Mesenchymal stem cell (in vitro differentiated cells and primary cell): Measurements from ENCODE around the gene RPRD1A.

Experiments
- DNase-seq: peaks from one replicate; pipeline ENCODE4 v3.0.0-alpha.2; 2013
- H2AFZ ChIP-seq: one replicate; pipeline ENCODE4 v1.6.1; 2013; ENCODE audit warnings: low read depth, mild to moderate bottlenecking, control low read depth, inconsistent platforms, low read length, moderate library complexity
- H2AK5ac ChIP-seq: 2 replicates; pipeline ENCODE4 v1.6.1; 2013; ENCODE audit warnings: low read length, moderate library complexity, mild to moderate bottlenecking, inconsistent platforms; ENCODE audit not compliant: severe bottlenecking
- H2BK120ac ChIP-seq: one replicate; pipeline ENCODE4 v1.6.1; 2013; ENCODE audit warnings: low read depth, mild to moderate bottlenecking, inconsistent platforms, low read length, moderate library complexity
- H2BK12ac ChIP-seq, 2 experiments: one replicate each; pipeline ENCODE4 v1.6.1; 2013; ENCODE audit warnings: inconsistent platforms in 2 of 2, low read length in 2 of 2, mild to moderate bottlenecking in 2 of 2, moderate library complexity in 2 of 2, control low read depth in 1 of 2
- H2BK15ac ChIP-seq: one replicate; pipeline ENCODE4 v1.6.1; 2013; ENCODE audit warnings: mild to moderate bottlenecking, low read depth, inconsistent platforms; ENCODE audit not compliant: poor library complexity, severe bottlenecking
- H2BK5ac ChIP-seq: 2 replicates; pipeline ENCODE4 v1.6.1; 2013; ENCODE audit warnings: low read depth, mild to moderate bottlenecking, low read length, control low read depth, inconsistent platforms; ENCODE audit not compliant: poor library complexity, severe bottlenecking
- H3K14ac ChIP-seq, 2 experiments: one replicate each; pipeline ENCODE4 v1.6.1; 2013; ENCODE audit warnings: inconsistent platforms in 2 of 2, low read length in 2 of 2, control low read depth in 1 of 2, mild to moderate bottlenecking in 1 of 2, moderate library complexity in 1 of 2
- H3K18ac ChIP-seq, 2 experiments: one replicate each; pipeline ENCODE4 v1.6.1; 2013; ENCODE audit warnings: inconsistent platforms in 2 of 2, low read length in 2 of 2, control low read depth in 1 of 2, low read depth in 1 of 2, mild to moderate bottlenecking in 1 of 2
- H3K23ac ChIP-seq, 2 experiments: one replicate each; pipeline ENCODE4 v1.6.1; 2013; ENCODE audit warnings: inconsistent platforms in 2 of 2, low read length in 2 of 2, mild to moderate bottlenecking in 2 of 2, moderate library complexity in 2 of 2, control low read depth in 1 of 2
- H3K27ac ChIP-seq: 2 replicates; pipeline ENCODE4 v1.5.1; 2013; ENCODE audit warnings: mild to moderate bottlenecking, moderate library complexity, low read length, control low read depth, inconsistent platforms; ENCODE audit not compliant: poor library complexity, severe bottlenecking
- H3K27me3 ChIP-seq, 2 experiments: 2 replicates each; pipeline versions ENCODE4 v1.6.1 to v1.7.0; 2013; ENCODE audit warnings: low read length in 2 of 2, mild to moderate bottlenecking in 2 of 2, moderate library complexity in 2 of 2, control low read depth in 1 of 2, inconsistent platforms in 1 of 2; ENCODE audit not compliant: control insufficient read depth in 1 of 2, insufficient read depth in 1 of 2
- H3K36me3 ChIP-seq, 2 experiments: 2 replicates each; pipeline versions ENCODE4 v1.6.1 to v1.7.0; 2013; ENCODE audit warnings: low read length in 2 of 2, control low read depth in 1 of 2, inconsistent platforms in 1 of 2, low read depth in 1 of 2, mild to moderate bottlenecking in 1 of 2; ENCODE audit not compliant: insufficient read depth in 2 of 2, control insufficient read depth in 1 of 2
- H3K4ac ChIP-seq, 2 experiments: one replicate each; pipeline ENCODE4 v1.6.1; 2013; ENCODE audit warnings: inconsistent platforms in 2 of 2, low read length in 2 of 2, mild to moderate bottlenecking in 2 of 2, moderate library complexity in 2 of 2, control low read depth in 1 of 2, low read depth in 1 of 2
- H3K4me1 ChIP-seq: 2 replicates; pipeline ENCODE4 v1.6.1; 2013; ENCODE audit warnings: low read depth, low read length, control low read depth; ENCODE audit not compliant: control insufficient read depth, insufficient read depth
- H3K4me2 ChIP-seq: 2 replicates; pipeline ENCODE4 v1.6.1; 2013; ENCODE audit warnings: low read length, mild to moderate bottlenecking, inconsistent platforms; ENCODE audit not compliant: poor library complexity, severe bottlenecking
- H3K4me3 ChIP-seq, 2 experiments: 2 replicates each; pipeline versions ENCODE4 v1.5.1 to v1.7.0; 2013; ENCODE audit warnings: low read length in 2 of 2, mild to moderate bottlenecking in 2 of 2, control low read depth in 1 of 2, low read depth in 1 of 2; ENCODE audit not compliant: insufficient read depth in 1 of 2
- H3K79me1 ChIP-seq: replicated peaks from 2 replicates; pipeline ENCODE4 v1.6.1; 2013; ENCODE audit warnings: mild to moderate bottlenecking, control low read depth, low read length, inconsistent platforms; ENCODE audit not compliant: poor library complexity, severe bottlenecking
- H3K9ac ChIP-seq: 2 replicates; pipeline ENCODE4 v1.7.0; 2013; ENCODE audit warnings: mild to moderate bottlenecking, low read length, moderate library complexity
- H3K9me3 ChIP-seq: 2 replicates; pipeline ENCODE4 v1.7.0; 2013; ENCODE audit warnings: mild to moderate bottlenecking, low read length; ENCODE audit not compliant: control insufficient read depth
- H4K8ac ChIP-seq: one replicate; pipeline ENCODE4 v1.6.1; 2013; ENCODE audit warnings: inconsistent platforms, mild to moderate bottlenecking, low read length, moderate library complexity
- H4K91ac ChIP-seq: one replicate; pipeline ENCODE4 v1.6.1; 2013; ENCODE audit warnings: mild to moderate bottlenecking, low read length, inconsistent platforms
- WGBS: methylation state at CpG from one replicate; pipeline ENCODE4 v1.1.7; 2013; ENCODE audit warnings: mixed read lengths; 5-methylcytosine and 5-hydroxymethylcytosine counted together

The RPRD1A gene

GRCh38 chr18:36089001-36089400, 21.6 kb upstream of the RPRD1A start:
- Histone ChIP-seq H3K18ac (no peak overlapping the region), H2AK5ac (no peak overlapping the region), H3K27me3 (no peaks in the 10 kb centered on the region), H4K91ac (no peak overlapping the region), H2BK120ac (no peak overlapping the region), H2BK12ac (no peak overlapping the region), H3K4me2 (no peak overlapping the region), H3K4me1 (peaks cover 5% of the 10 kb centered on the region), H3K27ac (no peak overlapping the region), H2BK5ac (no peak overlapping the region), H3K9ac (no peak overlapping the region), H3K9me3 (no peaks in the 10 kb centered on the region), H4K8ac (no peak overlapping the region), H3K14ac (no peak overlapping the region), H3K79me1 (no peaks in the 10 kb centered on the region), H3K4me3 (no peak overlapping the region), H3K4ac (peak overlapping the region in 1 of 2 experiments; percentile 5), H3K36me3 (no peaks in the 10 kb centered on the region), H2AFZ (no peak overlapping the region), H3K23ac (no peak overlapping the region), H2BK15ac (no peak overlapping the region)
- WGBS: 92% methylated on average over 5 of the region's 6 CpGs
- DNase-seq: no peak

GRCh38 chr18:36088256-36088655, 20.9 kb upstream of the RPRD1A start:
- no peaks in the 10 kb centered on the region for H3K27me3 ChIP-seq
- H3K14ac ChIP-seq: no peak overlapping the region
- H3K23ac ChIP-seq: no peak overlapping the region
- WGBS: 100% methylated on average over 1 of the region's 2 CpGs
- H2BK15ac ChIP-seq: no peak overlapping the region
- no peak overlapping the region for H3K27ac ChIP-seq
- no peak overlapping the region for H3K4ac ChIP-seq
- H2BK120ac ChIP-seq: no peak overlapping the region
- H3K9ac ChIP-seq: no peak overlapping the region
- H3K79me1 ChIP-seq: no peaks in the 10 kb centered on the region
- H3K36me3 ChIP-seq: no peaks in the 10 kb centered on the region
- peaks cover 5% of the 10 kb centered on the region for H3K4me1 ChIP-seq
- no peak overlapping the region for H2AFZ ChIP-seq
- H3K18ac ChIP-seq: no peak overlapping the region
- H2BK12ac ChIP-seq: no peak overlapping the region
- no peak overlapping the region for H2AK5ac ChIP-seq
- H2BK5ac ChIP-seq: no peak overlapping the region
- DNase-seq: no peak
- no peak overlapping the region for H4K91ac ChIP-seq
- no peaks in the 10 kb centered on the region for H3K9me3 ChIP-seq
- no peak overlapping the region for H3K4me2 ChIP-seq
- H4K8ac ChIP-seq: no peak overlapping the region
- no peak overlapping the region for H3K4me3 ChIP-seq

GRCh38 chr18:36086186-36086585, 18.8 kb upstream of the RPRD1A start:
- Histone ChIP-seq H2BK5ac (no peak overlapping the region), H3K18ac (no peak overlapping the region), H3K4me1 (peaks cover 5% of the 10 kb centered on the region), H3K9me3 (peaks cover 10% of the 10 kb centered on the region), H3K79me1 (no peaks in the 10 kb centered on the region), H3K14ac (peak overlapping the region in 1 of 2 experiments; percentile 55), H2BK12ac (peak overlapping the region in 1 of 2 experiments; percentile 30), H3K36me3 (no peaks in the 10 kb centered on the region), H2AK5ac (no peak overlapping the region), H3K27ac (no peak overlapping the region), H3K4ac (no peak overlapping the region), H2BK120ac (no peak overlapping the region), H3K27me3 (no peaks in the 10 kb centered on the region), H4K8ac (no peak overlapping the region), H3K9ac (no peak overlapping the region), H3K4me3 (no peak overlapping the region), H2AFZ (no peak overlapping the region), H4K91ac (peak overlapping the region; percentile 9), H3K4me2 (no peak overlapping the region), H3K23ac (no peak overlapping the region), H2BK15ac (no peak overlapping the region)
- no peak for DNase-seq
- WGBS: 81% methylated on average over 8 of the region's 8 CpGs

- DNase-seq: no peak
- Histone ChIP-seq H4K91ac (no peak overlapping the region), H3K79me1 (no peaks in the 10 kb centered on the region), H3K9me3 (peaks cover 16% of the 10 kb centered on the region), H2AFZ (no peak overlapping the region), H3K9ac (no peak overlapping the region), H3K23ac (no peak overlapping the region), H2BK120ac (no peak overlapping the region), H3K14ac (no peak overlapping the region), H2BK5ac (no peak overlapping the region), H4K8ac (no peak overlapping the region), H3K4me2 (no peak overlapping the region), H2BK15ac (no peak overlapping the region), H3K27me3 (no peaks in the 10 kb centered on the region), H3K4ac (no peak overlapping the region), H3K36me3 (no peaks in the 10 kb centered on the region), H3K4me3 (no peak overlapping the region), H2AK5ac (no peak overlapping the region), H3K18ac (no peak overlapping the region), H2BK12ac (no peak overlapping the region), H3K4me1 (peaks cover 5% of the 10 kb centered on the region), H3K27ac (no peak overlapping the region)
- WGBS: 95% methylated on average over 4 of the region's 4 CpGs
These were observed 17.8 kb upstream of the RPRD1A start for GRCh38 chr18:36085195-36085594.
